Activated naive CD8-positive, alpha-beta T cell (primary cell): ENCODE results near the gene CDH23.

Experiments used
- H3K27ac Mint-ChIP-seq: one replicate; pipeline ENCODE4 v1.8.0; 2021; ENCODE audit warnings: mixed read lengths
- H3K27me3 Mint-ChIP-seq: one replicate; pipeline ENCODE4 v1.8.0; 2021; ENCODE audit warnings: mixed read lengths
- H3K36me3 Mint-ChIP-seq: one replicate; pipeline ENCODE4 v1.8.0; 2021; ENCODE audit warnings: mixed read lengths
- H3K4me1 Mint-ChIP-seq: one replicate; pipeline ENCODE4 v1.8.0; 2021; ENCODE audit warnings: low read depth, mixed read lengths
- H3K4me3 Mint-ChIP-seq: one replicate; pipeline ENCODE4 v1.8.0; 2021; ENCODE audit warnings: mild to moderate bottlenecking, mixed read lengths
- H3K9me3 Mint-ChIP-seq: one replicate; pipeline ENCODE4 v1.8.0; 2021; ENCODE audit warnings: low read depth, mixed read lengths

Gene CDH23

GRCh38 chr10:71362141-71362540, 34.6 kb upstream of the CDH23 start:
- Mint-ChIP-seq H3K27ac (no peak overlapping the region), H3K27me3 (no peaks in the 10 kb centered on the region), H3K36me3 (peaks cover 15% of the 10 kb centered on the region), H3K9me3 (no peaks in the 10 kb centered on the region), H3K4me3 (no peak overlapping the region), H3K4me1 (no peaks in the 10 kb centered on the region)

- H3K27ac Mint-ChIP-seq, result no peak overlapping the region
- H3K4me3 Mint-ChIP-seq, result no peak overlapping the region
- H3K9me3 Mint-ChIP-seq, result no peaks in the 10 kb centered on the region
- no peaks in the 10 kb centered on the region for H3K27me3 Mint-ChIP-seq
- H3K36me3 Mint-ChIP-seq, result peaks cover 15% of the 10 kb centered on the region
- no peaks in the 10 kb centered on the region for H3K4me1 Mint-ChIP-seq
These were observed 32.8 kb upstream of the CDH23 start for GRCh38 chr10:71363936-71364335.

GRCh38 chr10:71365366-71365765, 31.4 kb upstream of the CDH23 start:
- Mint-ChIP-seq H3K9me3 (no peaks in the 10 kb centered on the region), H3K27ac (no peak overlapping the region), H3K36me3 (peaks cover 10% of the 10 kb centered on the region), H3K4me3 (no peak overlapping the region), H3K27me3 (no peaks in the 10 kb centered on the region), H3K4me1 (no peaks in the 10 kb centered on the region)

- Mint-ChIP-seq H3K9me3 (no peaks in the 10 kb centered on the region), H3K27me3 (peaks cover 2% of the 10 kb centered on the region), H3K4me1 (no peaks in the 10 kb centered on the region), H3K4me3 (no peak overlapping the region), H3K36me3 (peaks cover 10% of the 10 kb centered on the region), H3K27ac (no peak overlapping the region)
These were observed 30.0 kb upstream of the CDH23 start for GRCh38 chr10:71366690-71367089.

- H3K27ac Mint-ChIP-seq, result no peak overlapping the region
- H3K36me3 Mint-ChIP-seq, result peaks cover 6% of the 10 kb centered on the region
- no peaks in the 10 kb centered on the region for H3K9me3 Mint-ChIP-seq
- no peaks in the 10 kb centered on the region for H3K4me1 Mint-ChIP-seq
- peaks cover 6% of the 10 kb centered on the region for H3K27me3 Mint-ChIP-seq
- H3K4me3 Mint-ChIP-seq, result no peak overlapping the region
These were observed 29.4 kb upstream of the CDH23 start for GRCh38 chr10:71367271-71367670.

GRCh38 chr10:71368176-71368575, 28.5 kb upstream of the CDH23 start:
- Mint-ChIP-seq H3K36me3 (peaks cover 3% of the 10 kb centered on the region), H3K4me3 (no peak overlapping the region), H3K9me3 (no peaks in the 10 kb centered on the region), H3K4me1 (no peaks in the 10 kb centered on the region), H3K27ac (no peak overlapping the region), H3K27me3 (peaks cover 6% of the 10 kb centered on the region)

- peaks cover 6% of the 10 kb centered on the region for H3K27me3 Mint-ChIP-seq
- H3K27ac Mint-ChIP-seq, result no peak overlapping the region
- no peaks in the 10 kb centered on the region for H3K9me3 Mint-ChIP-seq
- H3K36me3 Mint-ChIP-seq, result peaks cover 3% of the 10 kb centered on the region
- no peak overlapping the region for H3K4me3 Mint-ChIP-seq
- no peaks in the 10 kb centered on the region for H3K4me1 Mint-ChIP-seq
These were observed 28.1 kb upstream of the CDH23 start for GRCh38 chr10:71368643-71369042.

- no peaks in the 10 kb centered on the region for H3K4me1 Mint-ChIP-seq
- peaks cover 6% of the 10 kb centered on the region for H3K27me3 Mint-ChIP-seq
- no peak overlapping the region for H3K4me3 Mint-ChIP-seq
- H3K27ac Mint-ChIP-seq, result no peak overlapping the region
- H3K9me3 Mint-ChIP-seq, result no peaks in the 10 kb centered on the region
- H3K36me3 Mint-ChIP-seq, result no peaks in the 10 kb centered on the region
These were observed 27.1 kb upstream of the CDH23 start for GRCh38 chr10:71369602-71370001.

- no peak overlapping the region for H3K4me3 Mint-ChIP-seq
- H3K36me3 Mint-ChIP-seq, result no peaks in the 10 kb centered on the region
- H3K27ac Mint-ChIP-seq, result no peak overlapping the region
- H3K9me3 Mint-ChIP-seq, result no peaks in the 10 kb centered on the region
- peaks cover 6% of the 10 kb centered on the region for H3K27me3 Mint-ChIP-seq
- H3K4me1 Mint-ChIP-seq, result no peaks in the 10 kb centered on the region
These were observed 26.7 kb upstream of the CDH23 start for GRCh38 chr10:71370031-71370430.

- Mint-ChIP-seq H3K27me3 (peaks cover 6% of the 10 kb centered on the region), H3K27ac (no peak overlapping the region), H3K9me3 (no peaks in the 10 kb centered on the region), H3K4me1 (peaks cover 4% of the 10 kb centered on the region), H3K4me3 (no peak overlapping the region), H3K36me3 (no peaks in the 10 kb centered on the region)
These were observed 25.0 kb upstream of the CDH23 start for GRCh38 chr10:71371750-71372166.

GRCh38 chr10:71372882-71373495, 23.7 kb upstream of the CDH23 start:
- peaks cover 6% of the 10 kb centered on the region for H3K27me3 Mint-ChIP-seq
- H3K4me1 Mint-ChIP-seq, result peaks cover 8% of the 10 kb centered on the region
- no peak overlapping the region for H3K27ac Mint-ChIP-seq
- H3K36me3 Mint-ChIP-seq, result no peaks in the 10 kb centered on the region
- H3K9me3 Mint-ChIP-seq, result no peaks in the 10 kb centered on the region
- no peak overlapping the region for H3K4me3 Mint-ChIP-seq

GRCh38 chr10:71374481-71375233, 22.1 kb upstream of the CDH23 start:
- Mint-ChIP-seq H3K27me3 (peaks cover 6% of the 10 kb centered on the region), H3K4me3 (no peak overlapping the region), H3K27ac (no peak overlapping the region), H3K4me1 (peaks cover 8% of the 10 kb centered on the region), H3K9me3 (no peaks in the 10 kb centered on the region), H3K36me3 (no peaks in the 10 kb centered on the region)

- Mint-ChIP-seq H3K4me1 (peaks cover 8% of the 10 kb centered on the region), H3K9me3 (no peaks in the 10 kb centered on the region), H3K27ac (peak overlapping the region; percentile 76), H3K4me3 (peak overlapping the region; percentile 80), H3K27me3 (peaks cover 6% of the 10 kb centered on the region), H3K36me3 (no peaks in the 10 kb centered on the region)
These were observed 20.8 kb upstream of the CDH23 start for GRCh38 chr10:71375952-71376351.

- H3K9me3 Mint-ChIP-seq, result no peaks in the 10 kb centered on the region
- H3K27ac Mint-ChIP-seq, result no peak overlapping the region
- H3K36me3 Mint-ChIP-seq, result no peaks in the 10 kb centered on the region
- H3K27me3 Mint-ChIP-seq, result peaks cover 2% of the 10 kb centered on the region
- H3K4me1 Mint-ChIP-seq, result peaks cover 8% of the 10 kb centered on the region
- H3K4me3 Mint-ChIP-seq, result no peak overlapping the region
These were observed 18.2 kb upstream of the CDH23 start for GRCh38 chr10:71378336-71379117.

- peaks cover 2% of the 10 kb centered on the region for H3K27me3 Mint-ChIP-seq
- no peaks in the 10 kb centered on the region for H3K36me3 Mint-ChIP-seq
- H3K9me3 Mint-ChIP-seq, result no peaks in the 10 kb centered on the region
- H3K27ac Mint-ChIP-seq, result no peak overlapping the region
- peaks cover 8% of the 10 kb centered on the region for H3K4me1 Mint-ChIP-seq
- H3K4me3 Mint-ChIP-seq, result no peak overlapping the region
These were observed 17.5 kb upstream of the CDH23 start for GRCh38 chr10:71379118-71379766.
